ENCODE measurements around the gene MYL10. TPM values are rescaled to one million over a fixed set of nuclear protein-coding genes. Genes with fewer than 3 reads are reported as not detected.

MYL10 gene
- total and polyA plus RNA-seq, 2 of the 8 experiments (the other 6 are each of a cell fraction or from before 2014, with no cell fraction given) = 0.18 TPM; not detected in 1

DNA sequence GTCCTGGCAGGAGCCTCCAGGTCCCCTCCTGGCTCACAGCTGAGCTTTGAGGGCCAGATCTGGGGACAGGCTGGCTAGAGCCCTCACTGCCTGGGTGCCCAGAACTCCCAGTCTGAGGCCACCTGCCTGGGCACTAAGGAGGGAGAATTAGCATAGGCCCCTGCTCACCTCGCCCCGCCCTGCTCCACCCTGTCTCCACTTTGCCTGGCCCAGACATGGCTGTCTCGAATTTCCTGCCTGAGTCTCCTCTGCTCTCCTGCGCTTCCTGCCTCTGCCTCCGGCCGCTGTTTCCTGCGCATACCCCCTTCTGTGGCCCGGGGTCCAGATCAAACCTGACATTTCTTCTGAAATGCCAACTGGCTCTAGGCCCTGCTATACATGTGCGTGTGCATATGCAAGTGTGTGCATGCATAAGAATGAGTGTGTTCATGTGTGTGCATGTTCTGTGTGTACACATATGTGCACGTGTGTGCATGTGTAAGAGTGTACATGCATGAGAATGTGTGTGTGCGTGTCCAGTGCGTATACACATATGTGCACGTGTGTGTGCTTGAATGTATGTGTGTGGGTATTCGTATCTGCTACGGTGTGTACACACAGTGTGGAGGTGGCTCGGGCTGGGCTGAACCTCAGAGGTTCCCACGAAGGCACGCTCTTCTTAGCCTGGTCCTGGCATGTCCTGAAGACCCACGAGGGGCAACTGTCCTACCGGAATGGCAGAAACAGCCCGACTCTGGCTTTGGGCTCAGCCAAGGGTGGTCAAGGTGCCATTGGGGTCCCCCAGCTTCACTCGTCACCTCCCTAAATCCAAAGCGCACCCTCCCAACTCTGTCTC, 64.9 kb downstream of the MYL10 start (continued):
- TF ChIP-seq, protein P1, sequence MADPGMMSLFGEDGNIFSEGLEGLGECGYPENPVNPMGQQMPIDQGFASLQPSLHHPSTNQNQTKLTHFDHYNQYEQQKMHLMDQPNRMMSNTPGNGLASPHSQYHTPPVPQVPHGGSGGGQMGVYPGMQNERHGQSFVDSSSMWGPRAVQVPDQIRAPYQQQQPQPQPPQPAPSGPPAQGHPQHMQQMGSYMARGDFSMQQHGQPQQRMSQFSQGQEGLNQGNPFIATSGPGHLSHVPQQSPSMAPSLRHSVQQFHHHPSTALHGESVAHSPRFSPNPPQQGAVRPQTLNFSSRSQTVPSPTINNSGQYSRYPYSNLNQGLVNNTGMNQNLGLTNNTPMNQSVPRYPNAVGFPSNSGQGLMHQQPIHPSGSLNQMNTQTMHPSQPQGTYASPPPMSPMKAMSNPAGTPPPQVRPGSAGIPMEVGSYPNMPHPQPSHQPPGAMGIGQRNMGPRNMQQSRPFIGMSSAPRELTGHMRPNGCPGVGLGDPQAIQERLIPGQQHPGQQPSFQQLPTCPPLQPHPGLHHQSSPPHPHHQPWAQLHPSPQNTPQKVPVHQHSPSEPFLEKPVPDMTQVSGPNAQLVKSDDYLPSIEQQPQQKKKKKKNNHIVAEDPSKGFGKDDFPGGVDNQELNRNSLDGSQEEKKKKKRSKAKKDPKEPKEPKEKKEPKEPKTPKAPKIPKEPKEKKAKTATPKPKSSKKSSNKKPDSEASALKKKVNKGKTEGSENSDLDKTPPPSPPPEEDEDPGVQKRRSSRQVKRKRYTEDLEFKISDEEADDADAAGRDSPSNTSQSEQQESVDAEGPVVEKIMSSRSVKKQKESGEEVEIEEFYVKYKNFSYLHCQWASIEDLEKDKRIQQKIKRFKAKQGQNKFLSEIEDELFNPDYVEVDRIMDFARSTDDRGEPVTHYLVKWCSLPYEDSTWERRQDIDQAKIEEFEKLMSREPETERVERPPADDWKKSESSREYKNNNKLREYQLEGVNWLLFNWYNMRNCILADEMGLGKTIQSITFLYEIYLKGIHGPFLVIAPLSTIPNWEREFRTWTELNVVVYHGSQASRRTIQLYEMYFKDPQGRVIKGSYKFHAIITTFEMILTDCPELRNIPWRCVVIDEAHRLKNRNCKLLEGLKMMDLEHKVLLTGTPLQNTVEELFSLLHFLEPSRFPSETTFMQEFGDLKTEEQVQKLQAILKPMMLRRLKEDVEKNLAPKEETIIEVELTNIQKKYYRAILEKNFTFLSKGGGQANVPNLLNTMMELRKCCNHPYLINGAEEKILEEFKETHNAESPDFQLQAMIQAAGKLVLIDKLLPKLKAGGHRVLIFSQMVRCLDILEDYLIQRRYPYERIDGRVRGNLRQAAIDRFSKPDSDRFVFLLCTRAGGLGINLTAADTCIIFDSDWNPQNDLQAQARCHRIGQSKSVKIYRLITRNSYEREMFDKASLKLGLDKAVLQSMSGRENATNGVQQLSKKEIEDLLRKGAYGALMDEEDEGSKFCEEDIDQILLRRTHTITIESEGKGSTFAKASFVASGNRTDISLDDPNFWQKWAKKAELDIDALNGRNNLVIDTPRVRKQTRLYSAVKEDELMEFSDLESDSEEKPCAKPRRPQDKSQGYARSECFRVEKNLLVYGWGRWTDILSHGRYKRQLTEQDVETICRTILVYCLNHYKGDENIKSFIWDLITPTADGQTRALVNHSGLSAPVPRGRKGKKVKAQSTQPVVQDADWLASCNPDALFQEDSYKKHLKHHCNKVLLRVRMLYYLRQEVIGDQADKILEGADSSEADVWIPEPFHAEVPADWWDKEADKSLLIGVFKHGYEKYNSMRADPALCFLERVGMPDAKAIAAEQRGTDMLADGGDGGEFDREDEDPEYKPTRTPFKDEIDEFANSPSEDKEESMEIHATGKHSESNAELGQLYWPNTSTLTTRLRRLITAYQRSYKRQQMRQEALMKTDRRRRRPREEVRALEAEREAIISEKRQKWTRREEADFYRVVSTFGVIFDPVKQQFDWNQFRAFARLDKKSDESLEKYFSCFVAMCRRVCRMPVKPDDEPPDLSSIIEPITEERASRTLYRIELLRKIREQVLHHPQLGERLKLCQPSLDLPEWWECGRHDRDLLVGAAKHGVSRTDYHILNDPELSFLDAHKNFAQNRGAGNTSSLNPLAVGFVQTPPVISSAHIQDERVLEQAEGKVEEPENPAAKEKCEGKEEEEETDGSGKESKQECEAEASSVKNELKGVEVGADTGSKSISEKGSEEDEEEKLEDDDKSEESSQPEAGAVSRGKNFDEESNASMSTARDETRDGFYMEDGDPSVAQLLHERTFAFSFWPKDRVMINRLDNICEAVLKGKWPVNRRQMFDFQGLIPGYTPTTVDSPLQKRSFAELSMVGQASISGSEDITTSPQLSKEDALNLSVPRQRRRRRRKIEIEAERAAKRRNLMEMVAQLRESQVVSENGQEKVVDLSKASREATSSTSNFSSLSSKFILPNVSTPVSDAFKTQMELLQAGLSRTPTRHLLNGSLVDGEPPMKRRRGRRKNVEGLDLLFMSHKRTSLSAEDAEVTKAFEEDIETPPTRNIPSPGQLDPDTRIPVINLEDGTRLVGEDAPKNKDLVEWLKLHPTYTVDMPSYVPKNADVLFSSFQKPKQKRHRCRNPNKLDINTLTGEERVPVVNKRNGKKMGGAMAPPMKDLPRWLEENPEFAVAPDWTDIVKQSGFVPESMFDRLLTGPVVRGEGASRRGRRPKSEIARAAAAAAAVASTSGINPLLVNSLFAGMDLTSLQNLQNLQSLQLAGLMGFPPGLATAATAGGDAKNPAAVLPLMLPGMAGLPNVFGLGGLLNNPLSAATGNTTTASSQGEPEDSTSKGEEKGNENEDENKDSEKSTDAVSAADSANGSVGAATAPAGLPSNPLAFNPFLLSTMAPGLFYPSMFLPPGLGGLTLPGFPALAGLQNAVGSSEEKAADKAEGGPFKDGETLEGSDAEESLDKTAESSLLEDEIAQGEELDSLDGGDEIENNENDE (IDR thresholded peaks at IDR 0.05; ENCODE audit: insufficient replicate concordance, low read length) = no peak
- TF ChIP-seq KDM1A (IDR thresholded peaks at IDR 0.05; ENCODE audit: borderline replicate concordance, low read length) = peak; percentile 86; the same call in 1 of the 2 replicates
- TF ChIP-seq KDM5A (IDR thresholded peaks at IDR 0.05; ENCODE audit: low read length) = no peak
- TF ChIP-seq BRCA1 (IDR thresholded peaks at IDR 0.05; ENCODE audit: low read depth, low read length) = no peak
- TF ChIP-seq YY1 (IDR thresholded peaks at IDR 0.05; ENCODE audit: low read depth, low read length) = peak; percentile 56; the same call in 1 of the 2 replicates
